AG04450 (cell line): ENCODE results near the gene BGN. TPM values are rescaled to one million over a fixed set of nuclear protein-coding genes. Genes with fewer than 3 reads are reported as not detected.

ENCODE experiments used
- CTCF ChIA-PET: fragments of 300-600, 350-600 bp; formaldehyde crosslinking; extraction: SDS; loops from one replicate; lab custom pipeline; 2022; ENCODE audit warnings: antibody characterized with exemption, inconsistent platforms; lab: Charles Lee
- POLR2A ChIA-PET: fragments of 350-600 bp; formaldehyde crosslinking; extraction: SDS; loops from one replicate; lab custom pipeline; 2021; ENCODE audit warnings: antibody characterized with exemption, inconsistent platforms; lab: Yijun Ruan, JAX
- DNase-seq: peaks from one replicate; pipeline ENCODE4 v3.0.0-alpha.2; 2011; ENCODE audit warnings: low read depth, low spot score
- H3K27ac ChIP-seq: one replicate; pipeline ENCODE4 v1.5.1; 2012; ENCODE audit warnings: low read depth, low read length, control low read depth
- H3K27me3 ChIP-seq: one replicate; pipeline ENCODE4 v1.6.0; 2012; ENCODE audit warnings: low read length; ENCODE audit not compliant: control insufficient read depth, insufficient read depth
- H3K4me3 ChIP-seq: 2 replicates; pipeline ENCODE4 v1.5.1; 2011; ENCODE audit warnings: mild to moderate bottlenecking, low read depth, low read length, control low read depth
- H3K9me3 ChIP-seq: 2 replicates; pipeline ENCODE4 v1.5.1; 2012; ENCODE audit warnings: low read length; ENCODE audit not compliant: control insufficient read depth, insufficient read depth
- polyA plus RNA-seq: library from polyadenylated mRNA; depleted of rRNA; stranded (reverse); fragments of >200 nt; gene quantifications from 2 replicates; pipeline ENCODE4 v1.2.3, GENCODE V29; 2011
- TF ChIP-seq, protein P1 (sequence below): IDR thresholded peaks from 2 replicates; pipeline ENCODE4 v1.5.1; 2011; ENCODE audit warnings: low read depth, low read length, control low read depth, inconsistent platforms

BGN gene
- polyA plus RNA-seq, 1 experiment: 97.2 TPM

GRCh38 chrX:153491351-153491914 lies 3.3 kb upstream of the BGN start:
- no peak for DNase-seq

DNA sequence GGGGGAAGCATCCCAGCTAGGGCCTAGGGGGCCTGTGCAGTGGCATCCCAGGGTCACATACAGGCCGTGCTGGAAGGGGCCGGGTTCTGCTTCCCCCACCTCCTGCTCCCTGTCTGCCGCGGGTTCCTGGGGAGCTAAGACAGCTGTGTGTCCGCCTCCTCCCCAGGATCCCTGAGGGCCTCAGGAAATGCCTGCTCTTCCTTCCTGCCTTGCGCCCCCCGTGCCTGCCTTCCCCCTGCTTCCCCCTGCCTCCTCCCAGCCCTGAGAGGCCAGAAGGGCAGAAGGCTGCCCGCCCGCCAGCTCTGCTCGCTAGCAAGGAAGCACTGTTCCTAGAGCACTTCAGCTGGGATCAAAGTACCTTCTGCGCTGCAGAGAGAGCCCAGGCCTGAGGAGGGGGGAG lies 2.9 kb upstream of the BGN start:
- ChIA-PET POLR2A (interaction anchor here (0.6 to 1.1 kb wide), 2 partner anchors 15 to 17 kb away, joined by 4 to 6 read pairs; no protein-coding TSS in a partner anchor), CTCF (interaction anchor here (1.0 to 3.9 kb wide), 3 partner anchors 15 to 21 kb away, joined by 5 to 18 read pairs (median 5); partner anchors contain the start of gene HAUS7)
- Histone ChIP-seq H3K27me3 (no peaks in the 10 kb centered on the region), H3K9me3 (no peaks in the 10 kb centered on the region), H3K4me3 (no peak overlapping the region), H3K27ac (no peak overlapping the region)
- TF ChIP-seq, protein P1, sequence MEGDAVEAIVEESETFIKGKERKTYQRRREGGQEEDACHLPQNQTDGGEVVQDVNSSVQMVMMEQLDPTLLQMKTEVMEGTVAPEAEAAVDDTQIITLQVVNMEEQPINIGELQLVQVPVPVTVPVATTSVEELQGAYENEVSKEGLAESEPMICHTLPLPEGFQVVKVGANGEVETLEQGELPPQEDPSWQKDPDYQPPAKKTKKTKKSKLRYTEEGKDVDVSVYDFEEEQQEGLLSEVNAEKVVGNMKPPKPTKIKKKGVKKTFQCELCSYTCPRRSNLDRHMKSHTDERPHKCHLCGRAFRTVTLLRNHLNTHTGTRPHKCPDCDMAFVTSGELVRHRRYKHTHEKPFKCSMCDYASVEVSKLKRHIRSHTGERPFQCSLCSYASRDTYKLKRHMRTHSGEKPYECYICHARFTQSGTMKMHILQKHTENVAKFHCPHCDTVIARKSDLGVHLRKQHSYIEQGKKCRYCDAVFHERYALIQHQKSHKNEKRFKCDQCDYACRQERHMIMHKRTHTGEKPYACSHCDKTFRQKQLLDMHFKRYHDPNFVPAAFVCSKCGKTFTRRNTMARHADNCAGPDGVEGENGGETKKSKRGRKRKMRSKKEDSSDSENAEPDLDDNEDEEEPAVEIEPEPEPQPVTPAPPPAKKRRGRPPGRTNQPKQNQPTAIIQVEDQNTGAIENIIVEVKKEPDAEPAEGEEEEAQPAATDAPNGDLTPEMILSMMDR: no peak
- no peak for DNase-seq

More at GRCh38 chrX:153491351-153491914, 3.3 kb upstream of the BGN start:
- Histone ChIP-seq H3K4me3 (no peak overlapping the region), H3K27ac (no peak overlapping the region), H3K9me3 (no peaks in the 10 kb centered on the region), H3K27me3 (no peaks in the 10 kb centered on the region)
- TF ChIP-seq, protein P1: no peak
- CTCF ChIA-PET: interaction anchor here (1.0 to 3.9 kb wide), 3 partner anchors 16 to 20 kb away, joined by 5 to 18 read pairs (median 5); partner anchors contain the start of gene HAUS7
- POLR2A ChIA-PET: interaction anchor here (0.6 to 1.1 kb wide), 2 partner anchors 14 to 16 kb away, joined by 4 to 6 read pairs; no protein-coding TSS in a partner anchor

DNA sequence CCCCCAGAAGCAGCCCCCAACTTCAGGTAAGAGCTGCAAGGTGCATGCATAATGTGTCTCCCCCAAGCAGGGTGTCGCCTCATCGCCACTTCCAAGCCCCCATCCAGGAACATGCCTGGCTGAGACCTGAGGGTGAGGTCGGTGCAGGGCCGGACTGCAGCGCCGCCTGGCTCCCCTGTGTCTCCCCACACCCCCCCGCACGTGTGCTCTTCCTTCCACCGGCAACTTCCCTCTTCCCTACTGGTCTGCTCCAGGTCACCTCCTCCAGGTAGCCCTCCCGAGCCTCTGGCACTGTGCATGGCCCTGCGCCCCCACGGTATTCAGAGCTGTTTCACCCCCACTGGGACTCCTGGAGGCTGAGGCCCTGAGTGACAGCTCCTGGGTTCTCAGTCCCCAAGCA lies 2.2 kb upstream of the BGN start:
- no peaks in the 10 kb centered on the region for H3K9me3 ChIP-seq
- CTCF ChIA-PET: interaction anchor here (3.9 kb wide), 1 partner anchor 21 kb away, joined by 18 read pairs; the partner anchor contains the start of gene HAUS7
- no peak overlapping the region for H3K4me3 ChIP-seq
- no peak for DNase-seq
- POLR2A ChIA-PET: no interaction called here
- TF ChIP-seq, protein P1: no peak
- no peaks in the 10 kb centered on the region for H3K27me3 ChIP-seq
- no peak overlapping the region for H3K27ac ChIP-seq

DNA sequence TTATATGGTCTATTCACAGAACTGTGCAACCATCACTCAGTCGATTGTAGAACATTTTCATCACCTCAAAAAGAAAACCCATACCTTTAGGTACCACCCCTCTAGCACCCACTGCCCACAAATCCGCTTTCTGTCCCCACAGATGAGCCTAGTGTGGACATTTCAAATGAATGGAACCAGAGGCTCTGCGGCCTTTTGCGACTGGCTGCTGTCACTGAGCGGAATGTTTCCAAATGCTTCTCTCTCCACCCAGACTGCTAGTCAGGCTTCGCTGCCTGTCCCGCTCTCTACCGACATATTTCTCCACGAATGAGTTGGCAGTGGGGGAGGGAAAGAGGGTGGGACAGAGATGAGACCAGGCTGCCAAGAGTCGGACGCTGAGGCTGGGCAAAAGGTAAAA lies 1.7 kb upstream of the BGN start:
- TF ChIP-seq, protein P1: no peak
- Histone ChIP-seq H3K27me3 (no peaks in the 10 kb centered on the region), H3K4me3 (no peak overlapping the region), H3K9me3 (no peaks in the 10 kb centered on the region), H3K27ac (no peak overlapping the region)
- CTCF ChIA-PET: interaction anchor here (0.7 to 0.8 kb wide), 2 partner anchors 14 to 535 kb away, joined by 3 read pairs; no protein-coding TSS in a partner anchor
- no peak for DNase-seq
- POLR2A ChIA-PET: no interaction called here

DNA sequence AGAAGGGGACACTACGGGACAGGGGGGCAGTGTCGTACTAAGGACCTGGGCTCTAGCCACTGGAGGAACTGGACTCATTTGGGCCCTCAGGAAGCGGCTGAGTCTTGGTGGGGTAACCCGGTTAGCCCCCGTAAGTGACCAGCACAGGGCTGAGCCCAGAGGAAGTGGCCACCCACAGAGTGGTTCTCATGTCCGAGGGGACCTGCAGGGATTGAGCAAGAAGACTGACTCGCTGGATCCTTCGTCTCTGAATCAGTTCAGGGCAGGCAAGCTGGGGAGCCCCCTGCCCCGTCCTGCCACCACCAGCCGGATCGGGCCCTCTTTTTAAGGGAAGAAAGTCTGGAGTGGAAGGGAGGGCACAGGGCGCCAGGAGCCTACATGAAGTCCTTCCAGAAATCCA lies 719 bp upstream of the BGN start:
- Histone ChIP-seq H3K27me3 (no peaks in the 10 kb centered on the region), H3K9me3 (no peaks in the 10 kb centered on the region), H3K4me3 (peak overlapping the region; percentile 49), H3K27ac (peak overlapping the region; percentile 31)
- no peak for DNase-seq
- CTCF ChIA-PET: interaction anchor here (0.6 to 4.8 kb wide), 5 partner anchors 13 to 161 kb away, joined by 3 to 46 read pairs (median 9); partner anchors contain the start of gene HAUS7
- POLR2A ChIA-PET: interaction anchor here (0.6 to 1.1 kb wide), 2 partner anchors 23 to 921 kb away, joined by 3 to 8 read pairs; partner anchors contain the start of gene HAUS7
- TF ChIP-seq, protein P1: no peak
